Right atrium auricular region (tissue), 2 donors: Measurements from ENCODE around the gene KRT7. TPM values are rescaled to one million over a fixed set of nuclear protein-coding genes. Genes with fewer than 3 reads are reported as not detected.
"Not testable (repeated sequence)": the region's sequence is repeated elsewhere in the genome, so short reads cannot be mapped to it uniquely, and the experiment has no call there.

Source experiments
- DNase-seq: peaks from one replicate; pipeline ENCODE4 v3.0.0-alpha.2; 2019; ENCODE audit warnings: low spot score
- H3K27ac ChIP-seq, 2 donors: fragments of 200-600 bp; sonication (generic); 1 replicate in 1 of 2; 2 replicates in 1 of 2; pipeline ENCODE4 v1.5.1; 2016 to 2019
- H3K27me3 ChIP-seq, 2 donors: fragments of 200-600 bp; sonication (generic); one replicate each; pipeline versions ENCODE4 v1.5.1 to v1.6.0; 2017 to 2019
- H3K36me3 ChIP-seq: fragments of 200-600 bp; sonication (generic); one replicate; pipeline ENCODE4 v1.5.1; 2016
- H3K4me1 ChIP-seq, 2 donors: fragments of 200-600 bp; sonication (generic); one replicate each; pipeline versions ENCODE4 v1.5.1 to v1.6.0; 2017 to 2019
- H3K4me3 ChIP-seq, 2 donors: fragments of 200-600 bp; sonication (generic); 1 replicate in 1 of 2; 2 replicates in 1 of 2; pipeline ENCODE4 v1.5.1; 2017 to 2019; ENCODE audit warnings: mild to moderate bottlenecking in 1 of 2, moderate library complexity in 1 of 2
- H3K9me3 ChIP-seq, 2 donors: fragments of 200-600 bp; sonication (generic); one replicate each; pipeline ENCODE4 v1.5.1; 2019
- CTCF ChIP-seq, 2 donors: fragments of 200-600 bp; sonication (generic); IDR thresholded peaks; one replicate each; pipeline ENCODE4 v1.5.1; 2019; ENCODE audit warnings: antibody characterized with exemption in 2 of 2
- total RNA-seq, 2 donors: library from RNA; depleted of rRNA; stranded (reverse); fragments of >200 nt; gene quantifications; one replicate each; pipeline ENCODE4 v1.1.0, GENCODE V29; 2016

The KRT7 gene
- total RNA-seq, 2 donors from 2014 or later = 14.7 to 58.4 TPM

DNA sequence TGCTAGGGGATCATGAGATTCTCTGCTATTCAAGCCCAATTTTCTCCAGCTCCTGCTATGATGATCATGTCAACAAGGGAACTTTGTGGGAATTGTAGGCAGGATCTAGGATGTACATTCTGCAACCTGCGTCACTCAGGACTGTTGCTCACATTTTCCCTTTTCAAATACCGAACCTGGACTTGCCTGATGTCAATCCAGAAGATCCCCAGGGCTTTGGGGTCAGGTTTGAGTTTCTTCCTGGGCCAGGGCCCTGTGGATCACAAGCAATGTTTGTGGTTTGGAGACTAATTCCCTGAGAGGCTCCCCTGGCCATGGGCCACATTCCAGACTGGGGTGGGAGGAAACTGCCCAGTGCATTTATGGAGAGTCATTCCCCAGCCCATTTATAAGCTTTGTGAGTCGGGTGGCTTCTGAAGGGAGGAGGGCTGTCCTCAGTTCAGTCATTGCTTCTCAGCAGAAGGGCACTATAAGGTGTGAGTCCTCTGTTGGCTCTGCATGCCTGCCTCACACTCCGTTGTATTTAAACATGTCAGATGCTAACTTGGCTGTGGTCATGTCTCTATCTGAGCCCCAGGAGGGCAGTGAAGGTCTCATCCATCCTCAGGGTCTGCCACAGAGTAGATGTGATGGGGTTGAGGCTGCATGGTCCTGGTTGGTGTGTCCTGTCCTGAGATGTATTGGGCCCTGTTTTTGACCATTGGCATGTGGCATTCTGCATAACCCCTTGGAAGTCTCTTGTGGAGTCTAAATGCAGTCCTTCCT, 47.9 kb downstream of the KRT7 start:
- no peak for TF ChIP-seq CTCF (IDR thresholded peaks at IDR 0.05)
- H3K36me3 ChIP-seq = no peaks in the 10 kb centered on the region
- H3K4me1 ChIP-seq = peaks cover 0 to 26% of the 10 kb centered on the region in 2 donors
- H3K27ac ChIP-seq = peak overlapping the region; percentile 56 to 64
- H3K9me3 ChIP-seq = no peaks in the 10 kb centered on the region
- no peak overlapping the region for H3K4me3 ChIP-seq
- peak; percentile 82 for DNase-seq
- no peaks in the 10 kb centered on the region for H3K27me3 ChIP-seq

- no peak for DNase-seq
- H3K9me3 ChIP-seq = no peaks in the 10 kb centered on the region
- no peaks in the 10 kb centered on the region for H3K27me3 ChIP-seq
- no peak overlapping the region for H3K4me3 ChIP-seq
- peaks cover 0 to 18% of the 10 kb centered on the region in 2 donors for H3K4me1 ChIP-seq
- H3K36me3 ChIP-seq = no peaks in the 10 kb centered on the region
- no peak overlapping the region for H3K27ac ChIP-seq
- no peak for TF ChIP-seq CTCF (IDR thresholded peaks at IDR 0.05)
These were observed 51.6 kb downstream of the KRT7 start for GRCh38 chr12:52284562-52285171.

- Histone ChIP-seq H3K9me3 (no peaks in the 10 kb centered on the region), H3K36me3 (no peaks in the 10 kb centered on the region), H3K27ac (no peak overlapping the region), H3K4me1 (peaks cover 0 to 12% of the 10 kb centered on the region in 2 donors), H3K4me3 (no peak overlapping the region), H3K27me3 (no peaks in the 10 kb centered on the region)
- DNase-seq = no peak
- TF ChIP-seq CTCF (IDR thresholded peaks at IDR 0.05) = no peak
These were observed 52.2 kb downstream of the KRT7 start for GRCh38 chr12:52285172-52285745.

GRCh38 chr12:52285851-52286530, 52.9 kb downstream of the KRT7 start:
- no peaks in the 10 kb centered on the region for H3K36me3 ChIP-seq
- no peak overlapping the region for H3K27ac ChIP-seq
- H3K4me1 ChIP-seq = peaks cover 0 to 5% of the 10 kb centered on the region in 2 donors
- H3K27me3 ChIP-seq = no peaks in the 10 kb centered on the region
- H3K9me3 ChIP-seq = no peaks in the 10 kb centered on the region
- no peak for TF ChIP-seq CTCF (IDR thresholded peaks at IDR 0.05)
- no peak for DNase-seq
- H3K4me3 ChIP-seq = no peak overlapping the region

DNA sequence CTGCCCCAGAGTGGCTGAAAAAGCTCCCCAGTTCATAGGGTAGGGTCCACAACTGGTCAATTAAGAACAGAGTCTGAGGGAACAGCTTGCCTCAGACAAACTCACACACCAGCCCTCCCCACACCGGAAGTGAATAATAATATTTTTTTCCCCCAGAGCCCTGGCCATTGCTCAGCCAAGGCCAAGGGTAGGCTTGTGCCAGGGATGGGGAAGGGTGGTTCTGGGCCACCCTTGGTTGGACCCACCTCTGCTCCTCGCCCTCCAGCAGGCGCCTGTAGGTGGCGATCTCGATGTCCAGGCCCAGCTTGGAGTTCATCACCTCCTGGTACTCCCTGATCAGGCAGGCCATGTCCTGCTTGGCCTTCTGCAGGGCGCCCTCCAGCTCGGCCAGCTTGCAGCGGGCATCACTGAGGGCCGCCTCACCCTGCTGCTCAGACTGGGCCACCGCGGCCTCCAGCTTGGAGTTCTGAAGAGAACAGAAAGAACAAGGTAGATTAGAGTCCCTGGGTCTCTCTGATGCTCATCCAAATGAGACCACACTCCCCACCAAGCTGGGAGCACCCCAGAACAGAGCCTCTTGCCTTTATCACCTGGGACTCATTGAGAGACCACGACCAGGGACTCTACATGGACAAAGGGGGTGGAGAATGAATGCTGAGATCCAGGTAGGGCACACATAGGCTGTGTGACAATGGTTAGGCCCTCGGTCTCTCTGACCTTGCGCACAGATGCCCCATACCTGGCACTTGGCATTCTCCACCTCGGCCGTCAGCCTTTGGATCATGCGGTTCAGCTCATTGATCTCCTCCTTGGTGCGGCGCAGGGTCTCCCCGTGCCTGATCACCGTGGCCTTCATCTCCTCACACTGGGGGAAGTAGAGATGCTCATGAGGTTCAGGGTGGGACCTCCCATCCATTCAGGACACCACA, 54.1 kb downstream of the KRT7 start:
- H3K4me1 ChIP-seq, H3K36me3 ChIP-seq, H3K27me3 ChIP-seq, H3K4me3 ChIP-seq, H3K27ac ChIP-seq, H3K9me3 ChIP-seq, DNase-seq: not testable (repeated sequence)

DNA sequence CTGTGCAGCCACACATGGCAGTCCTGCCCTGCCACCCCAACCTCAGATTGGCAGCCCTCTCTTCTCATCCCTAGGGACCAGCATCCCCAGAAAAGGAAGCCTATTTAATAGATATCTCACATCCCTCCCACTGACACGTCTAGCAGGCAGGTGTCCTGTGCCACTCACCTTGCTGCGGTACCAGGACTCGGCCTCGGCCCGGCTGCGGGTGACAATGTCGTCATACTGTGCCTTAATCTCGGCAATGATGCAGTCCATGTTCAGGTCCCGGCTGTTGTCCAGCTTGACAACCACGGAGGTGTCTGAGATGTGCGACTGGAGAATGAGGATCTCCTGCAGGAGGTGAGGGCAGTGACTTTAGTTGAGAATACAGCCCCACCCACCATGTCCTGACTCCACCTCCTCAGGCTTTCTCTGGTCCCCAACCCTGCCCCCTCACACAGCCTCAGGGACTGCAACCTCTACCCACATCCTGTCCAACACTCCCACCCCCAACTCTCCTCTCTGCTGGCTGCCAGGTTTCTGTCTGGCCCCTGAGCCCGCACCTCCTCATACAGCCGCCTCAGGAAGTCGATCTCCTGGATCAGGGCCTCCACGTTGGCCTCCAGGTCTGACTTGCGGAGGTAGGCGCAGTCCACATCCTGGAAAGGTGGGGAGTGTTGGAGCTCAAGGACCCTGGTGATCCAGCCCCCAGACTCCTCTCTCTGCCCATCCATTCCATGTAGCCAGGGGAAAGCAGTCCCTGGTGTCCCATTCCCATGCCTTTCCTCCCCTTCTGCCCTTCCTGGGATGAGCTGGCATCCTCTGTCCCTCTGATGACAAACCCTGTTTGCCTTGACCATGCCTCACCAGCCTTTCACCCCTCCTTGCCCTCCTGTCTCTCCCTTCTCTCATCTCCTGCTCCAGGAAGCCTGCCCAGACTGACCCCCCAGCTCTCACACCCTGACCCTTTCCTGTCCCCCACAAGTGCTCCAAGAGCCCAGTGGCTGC, 55.1 kb downstream of the KRT7 start:
- not testable (repeated sequence) for H3K4me3 ChIP-seq, H3K36me3 ChIP-seq, H3K4me1 ChIP-seq, H3K27me3 ChIP-seq, H3K9me3 ChIP-seq, DNase-seq, H3K27ac ChIP-seq

DNA sequence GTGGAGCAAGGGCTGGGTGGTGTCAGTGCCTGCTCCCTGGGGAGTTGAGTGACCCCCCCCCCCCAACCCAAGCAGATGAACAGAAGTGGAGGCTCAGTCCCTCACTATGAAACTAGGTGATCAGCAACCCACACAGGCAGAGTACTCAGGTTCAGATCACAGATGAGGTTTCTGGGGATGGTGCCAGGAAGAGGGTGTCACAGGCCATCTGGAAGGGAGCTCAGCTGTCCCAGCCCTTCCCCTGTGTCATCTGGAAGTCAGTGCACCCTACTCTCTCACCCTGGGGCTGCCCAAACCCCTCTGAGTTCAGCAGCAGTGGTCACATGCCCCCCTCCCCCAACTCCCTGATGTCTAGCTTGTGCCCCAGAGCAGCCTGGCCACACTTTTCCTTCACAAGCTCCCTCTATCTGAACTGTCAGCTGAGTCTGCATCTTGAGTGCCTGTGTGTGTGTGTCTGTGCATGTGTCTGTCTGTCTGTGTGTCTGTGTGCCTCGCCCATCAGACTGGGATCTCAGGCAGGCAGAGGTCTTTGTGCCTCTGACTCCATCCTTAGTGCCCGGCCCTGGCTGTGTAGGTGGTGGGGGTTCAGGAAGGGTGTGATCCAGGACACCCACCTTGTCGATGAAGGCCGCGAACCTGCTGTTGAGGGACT, 57.6 kb downstream of the KRT7 start:
- not testable (repeated sequence) for H3K36me3 ChIP-seq, H3K4me3 ChIP-seq, H3K4me1 ChIP-seq, H3K27me3 ChIP-seq, H3K9me3 ChIP-seq, DNase-seq, H3K27ac ChIP-seq
